HCEC 1CT (cell line): ENCODE measurements around the gene XRCC3.

Source experiments
- DNase-seq: peaks from one replicate; pipeline ENCODE4 v3.0.0-alpha.2; 2017

XRCC3 gene

GRCh38 chr14:103738166-103738565 is 22.9 kb upstream of the XRCC3 start:
- no peak for DNase-seq

DNA sequence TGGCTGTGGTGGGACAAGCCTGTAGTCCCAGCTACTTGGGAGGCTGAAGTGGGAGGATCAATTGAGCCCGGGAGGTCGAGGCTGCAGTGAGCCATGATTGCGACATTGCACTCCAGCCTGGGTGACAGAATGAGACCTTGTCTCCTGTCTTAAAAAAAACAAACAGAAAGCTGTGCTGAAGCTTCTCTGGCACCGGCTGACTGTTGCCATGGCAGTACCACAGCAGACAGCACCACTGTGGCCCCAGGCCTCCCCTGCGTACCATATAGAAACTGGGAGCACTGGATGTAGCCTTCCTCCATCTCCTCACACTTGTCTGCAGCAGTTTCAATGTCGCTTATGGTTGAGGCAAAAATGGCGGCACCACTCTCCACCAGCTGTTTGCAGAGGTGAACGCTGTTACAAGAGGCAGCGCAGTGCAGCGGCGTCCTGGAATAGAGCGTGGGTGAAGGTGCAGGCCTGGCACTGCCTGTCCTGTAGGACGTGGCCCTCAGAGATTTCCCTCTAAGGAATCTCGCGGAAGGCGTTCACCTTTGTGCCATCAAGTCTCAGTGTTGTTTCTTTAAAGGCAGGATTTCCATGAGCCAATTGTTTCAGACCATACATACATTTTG is 22.3 kb upstream of the XRCC3 start:
- DNase-seq, result no peak

DNA sequence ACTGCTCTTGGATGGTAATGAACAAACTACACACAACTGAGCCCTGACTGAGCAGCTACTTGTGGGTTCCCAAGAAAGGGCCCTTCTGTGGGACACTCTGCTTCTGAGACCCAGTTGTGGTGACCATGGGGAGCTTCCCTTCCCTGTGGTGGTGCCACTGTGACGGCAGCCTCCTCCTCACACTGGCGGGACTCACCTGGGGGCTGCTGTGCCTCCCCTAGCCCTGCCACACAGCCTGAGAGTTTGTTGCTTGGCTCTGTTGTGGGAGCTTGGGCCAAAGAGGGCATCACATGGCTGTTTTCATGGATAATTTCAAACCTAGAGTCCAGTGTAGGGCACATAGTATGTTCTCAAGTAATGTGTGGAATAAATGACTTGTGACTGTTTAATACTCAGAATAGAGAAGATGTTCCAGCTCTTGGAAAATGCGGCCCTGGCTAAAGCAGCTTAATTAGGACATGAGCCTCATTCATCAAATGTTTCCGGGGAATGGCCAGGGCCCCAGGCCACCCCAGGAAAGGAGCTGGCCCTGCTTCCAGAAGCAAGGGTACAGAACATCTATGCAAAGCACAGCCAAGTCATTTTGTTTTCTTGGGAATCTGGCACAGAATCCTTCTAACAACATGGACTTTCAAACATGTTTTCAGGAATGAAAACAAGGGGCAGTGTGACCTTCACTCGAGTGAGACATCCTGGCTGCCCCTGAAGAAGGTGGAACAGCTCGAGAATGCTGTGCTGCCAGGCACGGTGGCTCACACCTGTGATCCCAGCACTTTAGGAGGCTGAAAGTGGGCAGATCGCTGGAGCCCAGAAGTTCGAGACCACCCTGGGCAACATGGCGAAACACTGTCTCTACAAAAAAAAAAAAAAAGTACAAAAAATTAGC is 21.5 kb upstream of the XRCC3 start:
- no peak for DNase-seq

DNA sequence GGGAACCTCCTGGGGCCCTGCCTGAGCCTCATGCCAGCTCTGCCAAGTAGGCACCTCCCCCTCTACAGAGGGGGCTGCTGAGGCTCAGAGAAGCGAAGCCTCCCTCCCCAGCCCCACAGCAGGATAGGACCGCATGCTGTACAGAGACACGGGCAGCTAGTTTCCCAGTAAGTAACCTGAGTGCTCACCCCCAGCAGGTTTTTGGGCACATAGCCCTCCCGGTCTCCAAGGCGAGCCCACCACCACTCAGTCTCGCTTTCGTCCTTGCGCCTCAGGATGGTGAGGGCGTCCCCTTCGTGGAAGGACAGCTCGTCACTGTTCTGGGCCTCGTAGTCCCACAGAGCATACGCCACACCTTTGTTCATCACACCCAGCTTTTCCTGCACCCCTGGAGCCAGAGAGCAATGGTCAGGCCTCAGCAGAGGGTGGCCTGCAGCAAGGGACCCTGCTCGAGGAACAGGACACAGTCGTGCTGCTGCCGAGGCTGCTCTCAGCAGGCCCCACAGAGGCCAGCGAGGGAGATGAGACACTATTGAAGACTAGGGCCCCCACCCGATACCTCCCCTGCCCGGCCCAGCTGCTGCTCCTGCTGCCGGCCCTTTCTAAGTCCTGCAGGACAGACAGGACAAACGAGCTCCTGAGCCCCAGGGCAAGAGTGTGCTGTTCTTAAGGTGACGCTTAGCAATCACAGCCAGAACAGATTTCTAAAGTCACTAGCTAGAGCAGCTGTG is 20.7 kb upstream of the XRCC3 start:
- no peak for DNase-seq

DNA sequence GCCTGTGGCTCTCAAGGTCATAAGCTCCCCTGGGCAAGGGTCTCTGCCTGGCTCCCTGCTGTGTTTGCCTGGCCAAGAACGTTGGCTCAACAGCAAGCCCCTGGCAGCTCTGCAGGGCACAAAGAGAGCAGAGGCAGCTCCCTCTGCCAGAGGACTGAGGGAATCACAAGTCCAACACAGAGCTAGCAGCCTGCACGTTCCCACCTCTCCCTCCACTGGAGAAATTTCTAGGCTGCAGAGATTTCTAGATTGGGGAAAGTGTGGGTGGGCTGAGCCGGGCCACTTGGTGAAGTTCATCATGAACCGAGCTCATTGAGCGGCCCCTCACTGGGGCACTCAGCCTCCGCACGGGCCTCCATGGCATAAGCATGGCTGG is 20.2 kb upstream of the XRCC3 start:
- no peak for DNase-seq

GRCh38 chr14:103735022-103735421 is 19.8 kb upstream of the XRCC3 start:
- no peak for DNase-seq

- no peak for DNase-seq
These were observed 19.0 kb upstream of the XRCC3 start for GRCh38 chr14:103734081-103734888.

DNA sequence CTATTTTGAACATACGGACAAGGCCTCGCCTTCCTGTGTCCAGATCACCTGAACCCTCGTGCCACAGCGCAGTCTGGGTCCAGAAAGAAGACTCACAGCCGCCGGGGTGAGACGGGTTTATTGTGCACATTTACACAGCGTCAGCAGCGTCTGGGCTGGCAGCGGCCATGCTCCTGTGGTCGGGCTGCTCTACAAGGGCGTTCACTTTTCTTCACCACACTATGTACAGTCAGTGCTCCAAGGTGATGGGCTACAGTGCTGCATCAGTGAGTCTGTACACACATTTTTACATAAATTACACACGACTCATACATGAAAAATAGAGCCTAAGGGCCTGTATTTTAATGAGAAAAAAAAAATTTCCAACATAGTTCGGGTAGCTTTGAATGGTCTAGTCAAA is 18.4 kb upstream of the XRCC3 start:
- DNase-seq, result no peak

- DNase-seq, result no peak
These were observed 17.8 kb upstream of the XRCC3 start for GRCh38 chr14:103732868-103733620.

DNA sequence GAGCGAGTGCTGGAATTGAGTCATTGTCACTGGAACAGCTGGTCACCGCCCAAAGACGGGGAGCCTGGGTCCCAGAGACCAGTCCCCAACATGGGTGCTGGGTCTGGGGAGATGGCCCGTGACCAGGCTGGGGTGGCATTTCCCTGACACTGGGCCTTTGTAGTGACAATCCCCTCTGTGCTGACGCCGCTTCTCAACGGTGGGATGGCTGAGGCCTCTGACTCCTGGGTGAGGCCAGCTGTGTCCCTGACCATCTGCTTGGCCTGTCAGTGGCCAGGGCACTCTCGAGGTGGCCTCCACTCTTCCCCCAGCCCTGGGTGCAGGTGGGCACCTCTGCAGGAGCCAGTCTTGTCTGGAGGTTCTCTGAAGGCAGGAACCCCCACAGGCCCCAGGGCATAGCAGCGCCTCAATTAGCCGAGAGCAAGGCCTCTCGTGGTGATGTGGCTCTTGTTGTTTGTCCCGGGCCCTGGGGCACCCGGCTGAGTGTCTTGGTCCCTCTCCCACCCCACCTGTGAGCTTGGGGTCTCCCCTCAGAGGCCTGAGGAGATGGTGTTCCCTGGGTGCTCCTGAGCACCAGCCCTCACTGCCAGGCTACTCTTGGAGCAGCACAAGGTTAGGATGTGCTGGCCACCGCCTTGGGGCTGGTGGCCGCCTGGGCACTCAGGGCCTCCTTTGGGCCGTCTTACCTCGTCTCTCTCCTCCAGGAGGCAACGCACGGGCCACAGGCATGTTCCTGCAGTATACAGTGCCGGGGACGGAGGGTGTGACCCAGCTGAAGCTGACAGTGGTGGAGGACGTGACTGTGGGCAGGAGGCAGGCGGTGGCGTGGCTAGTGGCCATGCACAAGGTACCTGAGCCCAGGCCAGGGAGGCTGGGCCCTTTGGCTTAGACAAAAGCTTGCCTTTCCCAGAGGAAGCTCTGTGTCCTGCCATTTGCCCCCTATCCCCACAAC is 16.9 kb upstream of the XRCC3 start:
- DNase-seq, result no peak

- DNase-seq, result no peak
These were observed 16.2 kb upstream of the XRCC3 start for GRCh38 chr14:103731481-103731880.

GRCh38 chr14:103730490-103731035 is 15.3 kb upstream of the XRCC3 start:
- DNase-seq, result no peak

- DNase-seq, result no peak
These were observed 14.5 kb upstream of the XRCC3 start for GRCh38 chr14:103729496-103730448.

GRCh38 chr14:103728721-103729120 is 13.5 kb upstream of the XRCC3 start:
- DNase-seq, result no peak

GRCh38 chr14:103728141-103728540 is 12.9 kb upstream of the XRCC3 start:
- no peak for DNase-seq

GRCh38 chr14:103727313-103727980 is 12.2 kb upstream of the XRCC3 start:
- DNase-seq, result no peak

- no peak for DNase-seq
These were observed 11.2 kb upstream of the XRCC3 start for GRCh38 chr14:103726474-103726873.

DNA sequence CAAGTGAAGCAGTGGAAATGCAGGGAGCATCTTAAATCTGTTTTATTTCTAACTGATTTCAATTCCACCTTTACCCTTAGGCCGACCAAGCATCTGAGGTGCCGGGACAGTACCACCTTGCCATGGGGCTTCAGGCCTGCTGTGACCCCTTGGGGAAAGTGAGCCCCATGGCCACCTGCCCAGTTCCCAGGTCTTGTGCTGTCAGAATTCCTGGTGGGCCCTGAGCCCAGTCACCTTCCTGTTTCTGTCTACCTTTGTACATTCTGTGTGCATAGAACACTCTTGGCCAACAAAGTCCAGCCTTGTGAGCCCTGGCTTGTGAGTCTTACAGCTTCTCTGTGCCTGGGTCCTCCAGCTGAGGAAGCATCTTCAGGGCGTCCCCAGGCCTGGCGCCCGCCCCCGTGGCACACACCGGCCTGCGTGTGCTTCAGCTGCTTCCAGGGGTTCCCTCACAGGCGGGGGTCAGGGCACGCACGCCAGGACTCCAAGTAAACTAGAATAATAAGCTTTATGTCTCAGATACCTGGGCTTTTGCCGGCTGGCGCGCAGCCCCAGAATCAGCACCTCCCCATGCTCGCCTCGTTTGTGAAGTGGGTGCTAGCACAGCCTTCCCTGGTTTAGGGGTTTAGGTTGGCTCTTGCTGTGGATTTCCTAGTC is 10.6 kb upstream of the XRCC3 start:
- DNase-seq, result no peak
